OCI-LY1 (cell line): Measurements from ENCODE around the gene SLC7A6OS.

Source experiments
- H2AFZ ChIP-seq: fragments of 200-600 bp; sonication (generic), shearing (Covaris generic); 2 replicates; pipeline ENCODE4 v1.6.0; 2014; ENCODE audit warnings: antibody characterized with exemption, mild to moderate bottlenecking, low read length
- H3F3A ChIP-seq: fragments of 200-600 bp; sonication (generic), shearing (Covaris generic); 2 replicates; pipeline ENCODE4 v1.6.0; 2014; ENCODE audit warnings: mild to moderate bottlenecking, antibody characterized with exemption, low read length, moderate library complexity; ENCODE audit not compliant: insufficient read depth
- H3K27ac ChIP-seq: fragments of 200-600 bp; sonication (generic); 2 replicates; pipeline ENCODE4 v1.5.1; 2014; ENCODE audit warnings: low read length, mixed run types, mild to moderate bottlenecking, low read depth; ENCODE audit not compliant: poor library complexity, severe bottlenecking
- H3K27me3 ChIP-seq: fragments of 200-600 bp; sonication (generic); 2 replicates; pipeline ENCODE4 v1.6.0; 2014; ENCODE audit warnings: antibody characterized with exemption, mild to moderate bottlenecking, low read length, moderate library complexity; ENCODE audit not compliant: insufficient read depth
- H3K36me3 ChIP-seq: fragments of 200-600 bp; sonication (generic); 2 replicates; pipeline ENCODE4 v1.6.1; 2014; ENCODE audit warnings: mild to moderate bottlenecking, antibody characterized with exemption, low read length, moderate library complexity, mixed read lengths; ENCODE audit not compliant: insufficient read depth
- H3K4me1 ChIP-seq: fragments of 200-600 bp; sonication (generic); 2 replicates; pipeline ENCODE4 v1.5.1; 2014; ENCODE audit warnings: mild to moderate bottlenecking, low read length, moderate library complexity; ENCODE audit not compliant: insufficient read depth, severe bottlenecking
- H3K4me2 ChIP-seq: fragments of 200-600 bp; sonication (generic), shearing (Covaris generic); 2 replicates; pipeline ENCODE4 v1.6.1; 2014; ENCODE audit warnings: low read length
- H3K4me3 ChIP-seq: fragments of 200-600 bp; sonication (generic); 2 replicates; pipeline ENCODE4 v1.5.1; 2014; ENCODE audit warnings: low read length, low read depth, mild to moderate bottlenecking, mixed read lengths; ENCODE audit not compliant: poor library complexity, severe bottlenecking
- H3K79me2 ChIP-seq: fragments of 200-600 bp; shearing (Covaris generic); 2 replicates; pipeline ENCODE4 v1.6.1; 2016; ENCODE audit warnings: mixed run types, low read length, mixed read lengths; ENCODE audit not compliant: insufficient read depth
- H3K9ac ChIP-seq: fragments of 200-600 bp; sonication (generic), shearing (Covaris generic); 2 replicates; pipeline ENCODE4 v1.6.1; 2014; ENCODE audit warnings: mild to moderate bottlenecking, low read length, mixed read lengths
- H3K9me2 ChIP-seq: fragments of 200-600 bp; sonication (generic), shearing (Covaris generic); 2 replicates; pipeline ENCODE4 v1.6.1; 2014; ENCODE audit warnings: low read depth, mild to moderate bottlenecking, low read length, mixed read lengths
- H3K9me3 ChIP-seq: fragments of 200-600 bp; shearing (Covaris generic); 2 replicates; pipeline ENCODE4 v1.6.1; 2014; ENCODE audit warnings: low read length, mixed read lengths
- H4K20me1 ChIP-seq: fragments of 200-600 bp; sonication (generic), shearing (Covaris generic); 2 replicates; pipeline ENCODE4 v1.6.0; 2016; ENCODE audit warnings: mild to moderate bottlenecking, low read length; ENCODE audit not compliant: insufficient read depth
- EZH2 ChIP-seq: fragments of 200-600 bp; sonication (generic), shearing (Covaris generic); IDR thresholded peaks from 2 replicates; pipeline ENCODE4 v1.8.0; 2017; ENCODE audit warnings: borderline replicate concordance, mixed run types, mild to moderate bottlenecking, antibody characterized with exemption, low read length, moderate library complexity, mixed read lengths
- TF ChIP-seq, protein P1 (sequence below): fragments of 200-600 bp; sonication (generic), shearing (Covaris generic); IDR thresholded peaks from 2 replicates; pipeline ENCODE4 v1.5.1; 2017; ENCODE audit warnings: mild to moderate bottlenecking, antibody characterized with exemption, low read length, moderate library complexity, mixed read lengths

The SLC7A6OS gene

DNA sequence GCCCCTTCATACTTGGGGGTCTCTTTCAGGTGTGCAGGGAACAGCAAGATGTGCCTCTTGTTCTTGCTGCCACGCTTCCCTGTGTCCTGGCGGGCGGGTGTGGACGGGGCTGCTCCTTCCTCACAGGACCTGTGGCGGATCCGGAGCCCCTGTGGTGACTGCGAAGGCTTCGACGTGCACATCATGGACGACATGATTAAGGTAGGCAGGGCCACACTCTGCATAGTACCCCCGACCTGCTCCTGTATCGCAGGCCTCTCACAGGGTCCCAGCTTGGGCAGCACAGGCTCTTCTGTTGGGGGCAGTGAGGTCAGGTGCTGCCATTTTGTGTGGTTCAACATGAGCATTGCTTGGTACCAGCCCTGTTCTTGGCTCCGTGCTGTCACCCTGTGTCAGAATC lies 42.6 kb upstream of the SLC7A6OS start:
- Histone ChIP-seq H3K9me3 (no peaks in the 10 kb centered on the region), H3K4me3 (no peak overlapping the region), H3K4me2 (no peak overlapping the region), H3K27me3 (no peaks in the 10 kb centered on the region), H3K9ac (no peak overlapping the region), H3K9me2 (no peaks in the 10 kb centered on the region), H3K27ac (no peak overlapping the region), H3K79me2 (no peaks in the 10 kb centered on the region), H3K4me1 (no peaks in the 10 kb centered on the region), H3F3A (no peaks in the 10 kb centered on the region), H2AFZ (no peak overlapping the region), H4K20me1 (no peaks in the 10 kb centered on the region), H3K36me3 (peaks cover 97% of the 10 kb centered on the region)
- TF ChIP-seq EZH2: no peak
- TF ChIP-seq, protein P1, sequence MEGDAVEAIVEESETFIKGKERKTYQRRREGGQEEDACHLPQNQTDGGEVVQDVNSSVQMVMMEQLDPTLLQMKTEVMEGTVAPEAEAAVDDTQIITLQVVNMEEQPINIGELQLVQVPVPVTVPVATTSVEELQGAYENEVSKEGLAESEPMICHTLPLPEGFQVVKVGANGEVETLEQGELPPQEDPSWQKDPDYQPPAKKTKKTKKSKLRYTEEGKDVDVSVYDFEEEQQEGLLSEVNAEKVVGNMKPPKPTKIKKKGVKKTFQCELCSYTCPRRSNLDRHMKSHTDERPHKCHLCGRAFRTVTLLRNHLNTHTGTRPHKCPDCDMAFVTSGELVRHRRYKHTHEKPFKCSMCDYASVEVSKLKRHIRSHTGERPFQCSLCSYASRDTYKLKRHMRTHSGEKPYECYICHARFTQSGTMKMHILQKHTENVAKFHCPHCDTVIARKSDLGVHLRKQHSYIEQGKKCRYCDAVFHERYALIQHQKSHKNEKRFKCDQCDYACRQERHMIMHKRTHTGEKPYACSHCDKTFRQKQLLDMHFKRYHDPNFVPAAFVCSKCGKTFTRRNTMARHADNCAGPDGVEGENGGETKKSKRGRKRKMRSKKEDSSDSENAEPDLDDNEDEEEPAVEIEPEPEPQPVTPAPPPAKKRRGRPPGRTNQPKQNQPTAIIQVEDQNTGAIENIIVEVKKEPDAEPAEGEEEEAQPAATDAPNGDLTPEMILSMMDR: no peak

DNA sequence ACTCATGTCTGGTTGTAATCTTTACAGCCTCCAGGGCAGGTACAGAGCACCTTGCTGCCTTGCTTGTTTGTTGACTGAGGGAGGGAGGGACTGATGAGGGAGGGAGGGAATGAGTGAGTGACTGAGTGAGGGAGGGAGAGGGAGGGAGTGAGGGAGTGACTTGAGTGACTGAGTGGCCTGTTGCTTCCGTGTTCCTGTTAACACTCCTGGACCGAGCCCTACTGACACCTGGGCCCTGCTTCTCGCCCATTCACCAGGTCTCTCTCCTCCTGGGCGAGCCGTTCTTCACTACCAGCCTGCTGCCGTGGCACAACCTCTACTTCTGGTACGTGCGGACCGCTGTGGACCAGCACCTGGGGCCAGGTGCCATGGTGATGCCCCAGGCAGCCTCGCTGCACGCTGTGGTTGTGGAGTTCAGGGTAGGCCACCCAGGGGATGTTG lies 41.3 kb upstream of the SLC7A6OS start:
- Histone ChIP-seq H3K4me3 (no peak overlapping the region), H3K4me2 (no peak overlapping the region), H3K9me3 (no peaks in the 10 kb centered on the region), H3K36me3 (peaks cover 94% of the 10 kb centered on the region), H3K27ac (no peak overlapping the region), H3K4me1 (peaks cover 10% of the 10 kb centered on the region), H4K20me1 (no peaks in the 10 kb centered on the region), H3K79me2 (no peaks in the 10 kb centered on the region), H2AFZ (no peak overlapping the region), H3K9me2 (no peaks in the 10 kb centered on the region), H3K9ac (no peak overlapping the region), H3F3A (no peaks in the 10 kb centered on the region), H3K27me3 (no peaks in the 10 kb centered on the region)
- no peak for TF ChIP-seq EZH2
- TF ChIP-seq, protein P1: no peak

DNA sequence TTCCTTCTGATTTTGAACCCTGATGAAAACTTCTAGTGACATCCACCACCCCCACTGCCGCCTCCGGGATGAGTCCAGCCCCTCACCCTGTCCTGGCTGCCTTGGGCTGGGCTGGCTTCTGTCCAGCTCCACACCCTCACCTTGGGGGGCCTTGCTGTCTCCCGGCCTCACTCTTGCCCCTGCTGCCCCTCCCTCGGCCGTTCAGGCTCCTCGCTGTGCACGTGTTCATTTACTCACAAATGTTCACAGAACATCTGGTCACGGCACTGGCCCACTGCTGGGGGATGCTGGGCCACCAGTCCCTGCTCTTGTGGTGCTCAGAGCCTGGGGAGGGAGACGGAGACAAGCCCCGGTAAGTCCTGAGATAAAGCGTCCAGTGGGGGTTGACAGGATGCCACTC lies 40.7 kb upstream of the SLC7A6OS start:
- Histone ChIP-seq H3F3A (no peaks in the 10 kb centered on the region), H3K27me3 (no peaks in the 10 kb centered on the region), H3K36me3 (peaks cover 93% of the 10 kb centered on the region), H2AFZ (no peak overlapping the region), H3K4me2 (no peak overlapping the region), H3K27ac (no peak overlapping the region), H3K9me3 (no peaks in the 10 kb centered on the region), H4K20me1 (no peaks in the 10 kb centered on the region), H3K79me2 (no peaks in the 10 kb centered on the region), H3K9ac (no peak overlapping the region), H3K9me2 (no peaks in the 10 kb centered on the region), H3K4me3 (no peak overlapping the region), H3K4me1 (peaks cover 15% of the 10 kb centered on the region)
- no peak for TF ChIP-seq EZH2
- TF ChIP-seq, protein P1: no peak
